HepG2 (cell line): ENCODE measurements around the gene NID2. TPM values are rescaled to one million over a fixed set of nuclear protein-coding genes. Genes with fewer than 3 reads are reported as not detected.

Experiments used
- ATAC-seq: fragments of 200-7000 bp; cut with Tn5 transposase; 3 replicates; pipeline ENCODE4 v1.9.1; 2020; ENCODE audit warnings: mild to moderate bottlenecking, moderate library complexity
- BruUV-seq: library from RNA; stranded (reverse); fragments of 400-500 nt; replicated peaks from 2 replicates; lab custom pipeline; 2021; lab: Mats Ljungman, UMichigan
- CTCF ChIA-PET: fragments of 300-600 bp; formaldehyde crosslinking; extraction: SDS; loops from one replicate; lab custom pipeline; 2021; ENCODE audit warnings: low total read pairs, inconsistent platforms, low intra/inter-chr PET ratio; lab: Yijun Ruan, JAX
- POLR2A ChIA-PET: fragments of 350-600 bp; sonication (Branson Sonifier 250); formaldehyde crosslinking; loops from one replicate; lab custom pipeline; 2020; ENCODE audit warnings: antibody characterized with exemption, inconsistent platforms; lab: Yijun Ruan, JAX
- DNase-seq: peaks from one replicate; pipeline ENCODE4 v3.0.0-alpha.2; 2015; ENCODE audit warnings: low spot score
- FAIRE-seq: peaks from 3 replicates; lab custom pipeline; 2011; peaks lifted over from hg19 to GRCh38; lab: Jason Lieb, UNC
- H2AFZ ChIP-seq: one replicate; pipeline ENCODE4 v1.6.1; 2011; ENCODE audit warnings: low read length, inconsistent platforms
- H3K27ac ChIP-seq: fragments of 300-600 bp; 3 replicates; pipeline ENCODE4 v1.8.0; 2011; ENCODE audit warnings: mixed run types, mild to moderate bottlenecking, mixed read lengths, low read length, inconsistent platforms; ENCODE audit not compliant: insufficient read depth; ENCODE audit errors: extremely low read length
- H3K27me3 ChIP-seq, 2 experiments: fragments of 200-600 bp in 1 of 2; 2 replicates in 1 of 2; 3 replicates in 1 of 2; pipeline versions ENCODE4 v1.6.0 to v1.8.0; 2011; ENCODE audit warnings: low read length in 2 of 2, mild to moderate bottlenecking in 2 of 2, moderate library complexity in 2 of 2, inconsistent platforms in 1 of 2; ENCODE audit not compliant: insufficient read depth in 2 of 2, control insufficient read depth in 1 of 2
- H3K36me3 ChIP-seq, 2 experiments: fragments of 200-600 bp in 1 of 2; replicated peaks in 1 of 2; 2 replicates in 1 of 2; 3 replicates in 1 of 2; pipeline versions ENCODE4 v1.5.1 to v1.8.0; 2011; ENCODE audit warnings: low read length in 2 of 2, inconsistent platforms in 1 of 2; ENCODE audit not compliant: insufficient read depth in 2 of 2, control insufficient read depth in 1 of 2
- H3K4me1 ChIP-seq: 2 replicates; pipeline ENCODE4 v1.5.1; 2012; ENCODE audit warnings: low read length, inconsistent platforms; ENCODE audit not compliant: insufficient read depth
- H3K4me2 ChIP-seq: 2 replicates; pipeline ENCODE4 v1.6.0; 2011; ENCODE audit warnings: low read depth, low read length, inconsistent platforms
- H3K4me3 ChIP-seq, 3 experiments: fragments of 200-600 bp in 1 of 3; sonication (generic), shearing (Covaris generic) in 1 of 3; replicated peaks in 1 of 3; 2 replicates each; pipeline ENCODE4 v1.5.1; 2011 to 2016; ENCODE audit warnings: low read length in 3 of 3, inconsistent platforms in 2 of 3, low read depth in 2 of 3, mild to moderate bottlenecking in 2 of 3, control low read depth in 1 of 3, mixed read lengths in 1 of 3; ENCODE audit not compliant: insufficient read depth in 1 of 3
- H3K79me2 ChIP-seq: one replicate; pipeline ENCODE4 v1.6.1; 2011; ENCODE audit warnings: low read length, inconsistent platforms; ENCODE audit not compliant: insufficient read depth
- H3K9ac ChIP-seq: 2 replicates; pipeline ENCODE4 v1.6.0; 2011; ENCODE audit warnings: mild to moderate bottlenecking, low read depth, low read length, inconsistent platforms; ENCODE audit not compliant: insufficient read depth
- H3K9me3 ChIP-seq: 2 replicates; pipeline ENCODE4 v1.5.1; 2012; ENCODE audit warnings: mild to moderate bottlenecking, low read length
- H4K20me1 ChIP-seq: 2 replicates; pipeline ENCODE4 v1.6.0; 2011; ENCODE audit warnings: inconsistent platforms, mild to moderate bottlenecking, low read length, moderate library complexity; ENCODE audit not compliant: insufficient read depth
- GZF1 ChIP-seq: sonication (generic); formaldehyde crosslinking; IDR thresholded peaks from 2 replicates; pipeline ENCODE4 v1.5.1; 2020; ENCODE audit warnings: mild to moderate bottlenecking, missing genetic modification reagents
- HNF4A ChIP-seq: sonication (generic); formaldehyde crosslinking; IDR thresholded peaks from 2 replicates; pipeline ENCODE4 v1.4.0; 2020; ENCODE audit warnings: missing genetic modification reagents
- KIAA2018 ChIP-seq: sonication (generic); formaldehyde crosslinking; IDR thresholded peaks from 2 replicates; pipeline ENCODE4 v1.5.0; 2020; ENCODE audit warnings: mild to moderate bottlenecking, missing genetic modification reagents, borderline replicate concordance
- SOX6 ChIP-seq, 2 experiments: fragments of 450-650 bp in 1 of 2; sonication (generic) in 1 of 2; formaldehyde crosslinking in 1 of 2; IDR thresholded peaks; 2 replicates each; pipeline versions ENCODE4 v1.4.0 to v1.6.1; 2017 to 2020; ENCODE audit warnings: antibody characterized with exemption in 1 of 2, mild to moderate bottlenecking in 1 of 2, missing genetic modification reagents in 1 of 2
- ZBTB3 ChIP-seq: sonication (generic); formaldehyde crosslinking; IDR thresholded peaks from 2 replicates; pipeline ENCODE4 v1.4.0; 2020; ENCODE audit warnings: low read depth, mild to moderate bottlenecking, moderate library complexity, missing genetic modification reagents, borderline replicate concordance
- ZNF780A ChIP-seq: sonication (generic); formaldehyde crosslinking; IDR thresholded peaks from 2 replicates; pipeline ENCODE4 v1.8.0; 2022; ENCODE audit warnings: mild to moderate bottlenecking, missing genetic modification reagents, moderate library complexity
- WGBS: methylation state at CpG from one replicate; pipeline ENCODE4 v1.1.6; 2017; ENCODE audit warnings: low lambda C conversion rate; 5-methylcytosine and 5-hydroxymethylcytosine counted together
- in situ Hi-C: cut with HindIII; loops from 2 replicates; pipeline ENCODE4 v1.10.0; 2017; ENCODE audit warnings: low pct_unique_long_range_greater_than_20kb; ENCODE audit not compliant: extremely low pct_ligation_motif_present
- intact Hi-C: fragments of 100-400 bp; cut with micrococcal nuclease; formaldehyde crosslinking; loops from one replicate; pipeline ENCODE4 v1.10.0; 2022; ENCODE audit not compliant: unreplicated experiment
- polyA plus RNA-seq, 8 experiments: library from polyadenylated mRNA; depleted of rRNA in 3 of 8; stranded (reverse) in 7 of 8; unstranded in 1 of 8; fragments of >200 nt; fragmentation: Illumina TruSeq in 4 of 8; extraction: Trizol in 4 of 8; gene quantifications; 2 replicates each; pipeline versions ENCODE4 v1.2.1 to v1.2.3, GENCODE V29; 2011 to 2016; ENCODE audit warnings: low read depth in 4 of 8, missing spikeins in 1 of 8, mixed read lengths in 1 of 8; ENCODE audit not compliant: insufficient read depth in 1 of 8
- total RNA-seq, 5 experiments: library from RNA; depleted of rRNA; stranded (reverse); fragments of >200 nt; fragmentation: Illumina TruSeq; extraction: Trizol; gene quantifications; 2 replicates each; pipeline ENCODE4 v1.2.3, GENCODE V29; 2016; ENCODE audit warnings: low read depth in 1 of 5

Gene NID2
- total and polyA plus RNA-seq, 2 of the 13 experiments (the other 11 are each of a cell fraction or from before 2014, with no cell fraction given) = 0.11 TPM; not detected in 1

GRCh38 chr14:52052288-52052943 lies 16.4 kb downstream of the NID2 start:
- peaks cover 0 to 7% of the 10 kb centered on the region in 2 experiments; a peak in 4 of 5 replicates for H3K27me3 ChIP-seq
- H3K4me1 ChIP-seq = peaks cover 13% of the 10 kb centered on the region
- no peak overlapping the region for H3K27ac ChIP-seq
- no peak overlapping the region for H2AFZ ChIP-seq
- no peak overlapping the region for H3K9ac ChIP-seq
- no peaks in the 10 kb centered on the region for H3K79me2 ChIP-seq
- ChIA-PET POLR2A (no interaction called here), CTCF (no interaction called here)
- no peaks in the 10 kb centered on the region for H3K36me3 ChIP-seq
- in situ Hi-C loops = no loop called here
- H3K4me3 ChIP-seq = no peak overlapping the region
- no peak for TF ChIP-seq HNF4A
- TF ChIP-seq ZBTB3 = no peak
- TF ChIP-seq KIAA2018 = no peak
- no peak for TF ChIP-seq GZF1 (CRISPR knock-in tag)
- TF ChIP-seq SOX6 (IDR thresholded peaks at IDR 0.05) = no peak
- TF ChIP-seq SOX6 (CRISPR knock-in tag; IDR thresholded peaks at IDR 0.05) = no peak
- no peak for TF ChIP-seq ZNF780A (CRISPR knock-in tag)
- TF ChIP-seq, all 625 proteins: peak for 0
- ATAC-seq (no peak), FAIRE-seq (no peak), DNase-seq (no peak)
- Histone ChIP-seq H4K20me1 (no peaks in the 10 kb centered on the region), H3K9me3 (no peaks in the 10 kb centered on the region), H3K4me2 (no peak overlapping the region)
- no TSS peak for BruUV-seq
- intact Hi-C loops = no loop called here
- WGBS = 31% methylated on average over 7 of the region's 7 CpGs
